ENCODE results near the gene TENT4B.
"Not testable (repeated sequence)": the region's sequence is repeated elsewhere in the genome, so short reads cannot be mapped to it uniquely, and the experiment has no call there.

The TENT4B gene

GRCh38 chr16:50154420-50154950 lies 1.4 kb downstream of the TENT4B start:
- no peak for DNase-seq (ENCODE audit: low read depth, low spot score)

- DNase-seq (ENCODE audit: low read depth, low spot score): no peak
Observed at GRCh38 chr16:50155925-50156324, 2.8 kb downstream of the TENT4B start.

DNA sequence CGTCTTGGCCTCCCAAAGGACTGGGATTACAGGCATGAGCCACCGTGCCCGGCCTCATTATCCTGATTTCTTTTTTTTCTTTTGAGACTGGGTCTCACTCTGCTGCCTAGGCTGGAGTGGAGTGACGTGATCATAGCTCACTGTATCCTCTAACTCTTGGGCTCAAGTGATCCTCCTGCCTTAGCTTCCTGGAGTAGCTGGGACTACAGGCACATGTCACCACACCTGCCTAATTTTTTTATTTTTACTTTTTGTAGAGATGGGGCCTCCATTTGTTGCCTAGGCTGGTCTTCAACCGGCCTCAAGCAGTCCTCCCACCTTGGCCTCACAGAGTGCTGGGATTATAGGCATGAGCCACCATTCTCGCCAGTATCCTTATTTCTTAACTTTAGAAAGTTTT lies 3.5 kb downstream of the TENT4B start:
- DNase-seq (ENCODE audit: low read depth, low spot score): no peak

GRCh38 chr16:50160495-50161164 lies 7.5 kb downstream of the TENT4B start:
- DNase-seq (ENCODE audit: low read depth, low spot score): no peak

DNA sequence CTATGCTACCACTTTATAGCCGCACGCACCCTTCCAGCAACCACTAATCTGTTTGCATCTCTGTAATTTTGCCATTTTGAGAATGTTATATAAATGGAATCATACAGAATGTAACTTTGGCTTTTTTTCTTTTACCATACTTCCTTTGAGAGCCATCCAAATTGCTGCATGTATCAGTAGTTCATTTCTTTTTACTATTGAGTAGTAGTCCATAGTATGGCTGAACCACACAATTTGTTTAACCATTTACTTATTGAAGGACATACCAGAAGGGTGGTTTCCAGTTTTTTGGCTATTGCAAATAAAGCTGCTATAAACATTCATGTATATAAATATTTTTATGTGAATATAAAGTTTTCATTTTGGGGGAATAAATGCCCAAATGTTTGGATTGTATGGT lies 8.8 kb downstream of the TENT4B start:
- DNase-seq (ENCODE audit: low read depth, low spot score): no peak

- DNase-seq (ENCODE audit: low read depth, low spot score): no peak
Observed at GRCh38 chr16:50165473-50165872, 12.4 kb downstream of the TENT4B start.

DNA sequence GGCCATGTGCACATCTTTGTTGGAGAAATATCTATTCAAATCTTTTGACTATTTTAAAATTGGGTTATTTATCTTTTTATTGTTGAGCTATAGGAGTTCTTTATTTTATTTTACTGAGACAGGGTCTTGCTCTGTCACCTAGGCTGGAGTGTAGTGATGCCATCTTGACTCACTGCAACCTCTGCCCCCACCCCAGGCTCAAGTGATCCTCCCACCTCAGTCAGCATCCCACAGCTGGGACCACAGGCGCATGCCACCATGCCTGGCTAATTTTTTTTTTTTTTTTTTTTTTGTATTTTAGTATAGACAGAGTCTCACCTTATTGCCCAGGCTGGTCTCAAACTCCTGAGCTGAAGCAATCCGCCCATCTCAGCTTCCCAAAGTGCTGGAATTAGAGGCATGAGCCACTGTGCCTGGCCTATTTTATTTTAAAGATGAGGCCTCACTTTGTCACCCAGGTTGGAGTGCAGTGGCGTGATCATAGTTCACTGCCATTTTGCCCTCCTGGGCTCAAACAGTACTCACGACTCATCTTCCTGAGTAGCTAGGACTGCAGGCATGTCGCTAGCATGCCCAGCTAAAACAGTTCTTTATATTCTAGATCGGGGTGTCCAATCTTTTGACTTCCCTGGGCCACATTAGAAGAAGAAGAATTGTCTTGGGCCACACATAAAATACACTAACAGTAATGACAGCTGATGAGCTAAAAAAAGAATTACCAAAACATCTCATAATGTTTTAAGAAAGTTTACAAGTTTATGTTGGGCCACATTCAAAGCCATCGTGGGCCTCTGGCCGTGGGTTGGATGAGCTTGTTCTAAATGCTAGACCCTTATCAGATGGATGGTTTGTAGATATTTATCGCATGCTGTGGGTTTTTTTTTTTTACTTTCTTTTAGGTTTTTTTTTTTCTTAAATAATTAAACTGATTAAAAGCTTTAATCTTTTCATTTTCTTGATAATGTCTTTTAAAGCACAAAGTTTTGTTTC lies 13.7 kb downstream of the TENT4B start:
- no peak for DNase-seq (ENCODE audit: low read depth, low spot score)

DNA sequence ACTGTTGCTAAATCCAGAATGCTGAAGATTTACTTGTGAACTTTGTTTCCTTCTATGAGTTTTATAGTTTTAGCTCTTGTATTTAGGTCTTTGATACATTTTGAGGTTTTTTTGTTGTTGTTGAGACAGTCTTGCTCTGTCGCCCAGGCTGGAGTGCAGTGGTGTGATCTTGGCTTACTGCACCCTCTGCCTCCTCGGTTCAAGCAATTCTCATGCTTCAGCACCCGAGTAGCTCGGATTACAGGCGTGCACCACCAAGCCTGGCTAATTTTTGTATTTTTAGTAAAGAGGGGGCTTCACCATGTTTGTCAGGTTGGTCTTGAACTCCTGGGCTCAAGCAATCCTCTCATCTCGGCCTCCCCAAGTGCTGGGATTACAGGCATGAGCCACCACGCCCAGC lies 14.4 kb downstream of the TENT4B start:
- DNase-seq (ENCODE audit: low read depth, low spot score): no peak

GRCh38 chr16:50169555-50170096 lies 16.5 kb downstream of the TENT4B start:
- no peak for DNase-seq (ENCODE audit: low read depth, low spot score)

DNA sequence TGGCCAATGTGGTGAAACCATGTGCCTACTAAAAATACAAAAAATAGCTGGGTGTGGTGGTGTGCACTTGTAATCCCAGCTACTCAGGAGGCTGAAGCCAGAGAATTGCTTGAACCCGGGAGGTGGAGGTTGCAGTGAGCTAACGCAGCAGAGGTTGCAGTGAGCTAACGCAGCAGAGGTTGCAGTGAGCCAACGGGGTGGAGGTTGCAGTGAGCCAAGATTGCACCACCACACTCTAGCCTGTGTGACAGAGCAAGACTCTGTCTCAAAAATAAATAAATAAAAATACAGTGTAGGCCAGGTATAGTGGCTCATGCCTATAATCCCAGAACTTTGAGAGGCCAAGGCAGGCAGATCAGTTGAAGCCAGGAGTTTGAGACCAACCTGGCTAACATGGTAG lies 18.7 kb downstream of the TENT4B start:
- not testable (repeated sequence) for DNase-seq (ENCODE audit: low read depth, low spot score)

- no peak for DNase-seq (ENCODE audit: low read depth, low spot score)
Observed at GRCh38 chr16:50172195-50172922, 19.3 kb downstream of the TENT4B start.

- no peak for DNase-seq (ENCODE audit: low read depth, low spot score)
Observed at GRCh38 chr16:50173316-50173715, 20.2 kb downstream of the TENT4B start.

GRCh38 chr16:50178491-50178941 lies 25.4 kb downstream of the TENT4B start:
- no peak for DNase-seq (ENCODE audit: low read depth, low spot score)

DNA sequence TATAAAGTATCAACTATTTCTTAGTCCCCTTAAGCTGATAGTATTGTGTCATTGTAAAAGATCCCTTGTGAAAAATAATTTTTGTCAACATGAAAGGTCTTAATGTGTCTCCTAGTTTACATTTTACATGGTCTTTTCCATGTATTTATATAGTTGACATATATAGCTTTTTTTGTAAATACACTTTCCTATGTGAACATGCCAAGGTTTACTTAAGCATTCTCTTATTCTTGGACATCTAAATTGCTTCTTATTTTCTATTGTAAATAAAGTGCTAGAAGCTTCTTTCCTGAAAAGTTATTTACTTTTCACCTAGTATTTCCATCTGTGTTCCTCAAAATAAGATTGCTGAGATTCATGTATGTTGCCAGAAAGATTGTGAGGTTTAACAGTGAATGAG lies 29.3 kb downstream of the TENT4B start:
- no peak for DNase-seq (ENCODE audit: low read depth, low spot score)

DNA sequence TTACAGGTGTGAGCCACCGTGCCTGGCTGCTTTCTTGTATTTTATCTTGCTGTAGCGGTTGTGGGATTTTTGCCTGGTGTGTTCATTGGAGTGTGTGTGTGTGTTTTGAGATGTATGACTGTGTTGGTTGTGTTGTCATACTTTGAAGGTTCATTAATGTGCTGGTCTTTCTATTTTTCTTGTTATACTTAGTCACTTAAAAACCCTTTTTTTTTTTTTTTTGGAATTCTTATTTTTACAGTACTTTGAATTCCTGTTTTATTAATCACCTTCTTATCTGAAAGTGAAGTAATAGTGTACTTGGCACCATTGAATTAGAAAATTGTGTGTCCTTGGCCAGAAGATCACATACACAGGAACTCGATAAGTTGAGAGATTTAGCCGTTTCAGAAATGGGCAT lies 30.2 kb downstream of the TENT4B start:
- no peak for DNase-seq (ENCODE audit: low read depth, low spot score)

- no peak for DNase-seq (ENCODE audit: low read depth, low spot score)
Observed at GRCh38 chr16:50185005-50185505, 31.9 kb downstream of the TENT4B start.

- no peak for DNase-seq (ENCODE audit: low read depth, low spot score)
Observed at GRCh38 chr16:50188619-50189136, 35.6 kb downstream of the TENT4B start.

GRCh38 chr16:50190292-50190691 lies 37.2 kb downstream of the TENT4B start:
- no peak for DNase-seq (ENCODE audit: low read depth, low spot score)

GRCh38 chr16:50192386-50193050 lies 39.4 kb downstream of the TENT4B start:
- no peak for DNase-seq (ENCODE audit: low read depth, low spot score)

- DNase-seq (ENCODE audit: low read depth, low spot score): no peak
Observed at GRCh38 chr16:50193594-50193993, 40.5 kb downstream of the TENT4B start.

- DNase-seq (ENCODE audit: low read depth, low spot score): no peak
Observed at GRCh38 chr16:50195276-50195675, 42.2 kb downstream of the TENT4B start.

All from brain pericyte (primary cell).